H1 (cell line): ENCODE data around the gene RNF157. TPM values are rescaled to one million over a fixed set of nuclear protein-coding genes. Genes with fewer than 3 reads are reported as not detected.

Source experiments
- ATF3 ChIP-seq: IDR thresholded peaks from 2 replicates; pipeline ENCODE4 v1.6.1; 2011; ENCODE audit warnings: low read depth, mild to moderate bottlenecking, low read length; ENCODE audit not compliant: insufficient read depth
- CBX5 ChIP-seq: fragments of 300-800, 300-1000 bp; sonication (generic); IDR thresholded peaks from 2 replicates; pipeline ENCODE4 v1.7.1; 2016; ENCODE audit warnings: antibody characterized with exemption, low read length, low read depth
- CHD2 ChIP-seq: IDR thresholded peaks from 2 replicates; pipeline ENCODE4 v1.6.1; 2012; ENCODE audit warnings: low read length, improper control_type of control experiment
- EZH2 ChIP-seq: fragments of 200-600 bp; sonication (generic); IDR thresholded peaks from 2 replicates; pipeline ENCODE4 v1.7.1; 2012; ENCODE audit warnings: low read depth, mild to moderate bottlenecking, moderate library complexity, low read length, inconsistent platforms; ENCODE audit not compliant: severe bottlenecking
- JUN ChIP-seq: IDR thresholded peaks from 2 replicates; pipeline ENCODE4 v1.6.1; 2011; ENCODE audit warnings: low read depth, mild to moderate bottlenecking, improper control_type of control experiment, low read length
- RAD21 ChIP-seq, 2 experiments: IDR thresholded peaks in 1 of 2; conservative IDR thresholded peaks in 1 of 2; 2 replicates each; pipeline ENCODE4 v1.6.1; 2011; ENCODE audit warnings: low read depth in 2 of 2, low read length in 2 of 2, improper control_type of control experiment in 1 of 2, inconsistent platforms in 1 of 2, mild to moderate bottlenecking in 1 of 2, moderate library complexity in 1 of 2
- SUZ12 ChIP-seq: fragments of 200-600 bp; sonication (generic); IDR thresholded peaks from 2 replicates; pipeline ENCODE4 v1.6.1; 2012; ENCODE audit warnings: mild to moderate bottlenecking, inconsistent platforms, low read length, moderate library complexity, mixed read lengths
- TAF7 ChIP-seq: optimal IDR thresholded peaks from 2 replicates; pipeline ENCODE3; 2011; ENCODE audit warnings: low read depth, mild to moderate bottlenecking, inconsistent platforms, low read length, moderate library complexity, borderline replicate concordance
- YY1 ChIP-seq: IDR thresholded peaks from 2 replicates; pipeline ENCODE4 v1.6.1; 2011; ENCODE audit warnings: low read depth, mild to moderate bottlenecking, low read length
- ZNF274 ChIP-seq: IDR thresholded peaks from 2 replicates; pipeline ENCODE4 v1.7.0; 2012; ENCODE audit warnings: low read length, borderline replicate concordance; ENCODE audit errors: extremely low read depth
- polyA plus RNA-seq, 7 experiments: library from polyadenylated mRNA; depleted of rRNA in 3 of 7; stranded (reverse) in 5 of 7; unstranded in 2 of 7; fragments of >200 nt in 5 of 7; fragments of 200-250 nt in 2 of 7; gene quantifications; 1 replicate in 5 of 7; 2 replicates in 1 of 7; 4 replicates in 1 of 7; pipeline versions ENCODE4 v1.2.1 to v1.2.3, GENCODE V29; 2011 to 2013; ENCODE audit warnings: missing spikeins in 2 of 7, mixed read lengths in 2 of 7
- total RNA-seq: library from RNA; stranded (reverse); fragmentation: NEBNext Ultra II Directional; extraction: Animal tissue kit (Norgen Biotek cat#: 25700); gene quantifications from 2 replicates; pipeline ENCODE4 v1.2.1, GENCODE V29; 2021

Gene RNF157
- total and polyA plus RNA-seq, 2 of the 8 experiments (the other 6 are each of a cell fraction or from before 2014, with no cell fraction given), result 13.4 to 16.7 TPM

- TF ChIP-seq TAF7 (no peak), SUZ12 (no peak), JUN (no peak), CBX5 (no peak), EZH2 (no peak), YY1 (0 out of 2 replicates have a peak, but pooled peaks have one; percentile 33), ZNF274 (no peak), RAD21 (IDR thresholded peaks at IDR 0.05 in 1 of 2, conservative IDR thresholded peaks at IDR 0.05 in 1 of 2; ENCODE audit: low read depth in 2 of 2, low read length in 2 of 2) (peak; percentile 63 to 73), CHD2 (no peak), ATF3 (no peak)
- TF ChIP-seq, all 59 proteins: peak for 4
Observed at GRCh38 chr17:76153640-76154039, 86.7 kb downstream of the RNF157 start (continued).
